B cell (primary cell): ENCODE data around the gene REV1.

Experiments used
- EZH2 ChIP-seq: IDR thresholded peaks from 2 replicates; pipeline ENCODE4 v1.6.1; 2012; ENCODE audit warnings: borderline replicate concordance, low read depth, mild to moderate bottlenecking, moderate library complexity, low read length; ENCODE audit not compliant: insufficient read depth, poor library complexity, severe bottlenecking
- TF ChIP-seq, protein P1 (sequence below): fragments of 200-600 bp; IDR thresholded peaks from one replicate; pipeline ENCODE4 v1.8.0; 2022; ENCODE audit warnings: antibody characterized with exemption, mild to moderate bottlenecking

DNA sequence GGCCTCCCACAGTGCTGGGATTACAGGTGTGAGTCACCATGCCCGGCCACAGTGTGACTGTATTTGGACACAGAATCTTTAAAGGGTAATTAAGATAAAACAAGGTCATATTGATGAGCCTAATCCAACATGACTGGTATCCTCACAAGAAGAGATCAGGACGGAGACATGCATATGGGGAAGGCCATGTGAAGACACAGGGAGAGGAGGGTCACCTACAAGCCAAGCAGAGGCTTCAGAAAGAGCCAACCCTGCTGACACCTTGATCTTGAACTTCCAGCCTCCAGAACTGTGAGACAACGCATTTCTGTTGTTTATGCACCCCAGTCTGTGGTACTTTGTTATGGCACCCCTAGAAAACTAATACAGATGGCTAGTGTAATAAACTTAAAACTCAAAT, 72.4 kb downstream of the REV1 start:
- TF ChIP-seq, protein P1, sequence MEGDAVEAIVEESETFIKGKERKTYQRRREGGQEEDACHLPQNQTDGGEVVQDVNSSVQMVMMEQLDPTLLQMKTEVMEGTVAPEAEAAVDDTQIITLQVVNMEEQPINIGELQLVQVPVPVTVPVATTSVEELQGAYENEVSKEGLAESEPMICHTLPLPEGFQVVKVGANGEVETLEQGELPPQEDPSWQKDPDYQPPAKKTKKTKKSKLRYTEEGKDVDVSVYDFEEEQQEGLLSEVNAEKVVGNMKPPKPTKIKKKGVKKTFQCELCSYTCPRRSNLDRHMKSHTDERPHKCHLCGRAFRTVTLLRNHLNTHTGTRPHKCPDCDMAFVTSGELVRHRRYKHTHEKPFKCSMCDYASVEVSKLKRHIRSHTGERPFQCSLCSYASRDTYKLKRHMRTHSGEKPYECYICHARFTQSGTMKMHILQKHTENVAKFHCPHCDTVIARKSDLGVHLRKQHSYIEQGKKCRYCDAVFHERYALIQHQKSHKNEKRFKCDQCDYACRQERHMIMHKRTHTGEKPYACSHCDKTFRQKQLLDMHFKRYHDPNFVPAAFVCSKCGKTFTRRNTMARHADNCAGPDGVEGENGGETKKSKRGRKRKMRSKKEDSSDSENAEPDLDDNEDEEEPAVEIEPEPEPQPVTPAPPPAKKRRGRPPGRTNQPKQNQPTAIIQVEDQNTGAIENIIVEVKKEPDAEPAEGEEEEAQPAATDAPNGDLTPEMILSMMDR = no peak
- TF ChIP-seq EZH2 = no peak
